IMR-90 (cell line): ENCODE measurements around the gene RIF1. TPM values are rescaled to one million over a fixed set of nuclear protein-coding genes. Genes with fewer than 3 reads are reported as not detected.

Experiments used
- ATAC-seq: fragments of 200-7000 bp; cut with Tn5 transposase; 2 replicates; pipeline ENCODE4 v1.9.1; 2020; ENCODE audit warnings: low read depth, mild to moderate bottlenecking, moderate library complexity
- BruUV-seq: library from RNA; stranded (reverse); fragments of 400-500 nt; replicated peaks from 2 replicates; lab custom pipeline; 2021; lab: Mats Ljungman, UMichigan
- CTCF ChIA-PET: fragments of 300-600 bp; formaldehyde crosslinking; extraction: SDS; loops from one replicate; lab custom pipeline; 2021; ENCODE audit warnings: antibody characterized with exemption; lab: Yijun Ruan, JAX
- POLR2A ChIA-PET: fragments of 300-600 bp; sonication (Branson Sonifier 250); formaldehyde crosslinking; loops from one replicate; lab custom pipeline; 2022; ENCODE audit warnings: antibody characterized with exemption; ENCODE audit not compliant: unreplicated experiment; lab: Charles Lee
- DNase-seq: peaks from one replicate; pipeline ENCODE4 v3.0.0; 2013
- H2AFZ ChIP-seq: replicated peaks from 2 replicates; pipeline ENCODE3; 2013; ENCODE audit warnings: low read length, mild to moderate bottlenecking; ENCODE audit not compliant: poor library complexity
- H2AK5ac ChIP-seq: 2 replicates; pipeline ENCODE4 v1.6.1; 2013; ENCODE audit warnings: low read depth, low read length, inconsistent platforms
- H2AK9ac ChIP-seq: replicated peaks from 2 replicates; pipeline ENCODE3; 2013; ENCODE audit warnings: mild to moderate bottlenecking, low read depth, low read length, moderate library complexity; ENCODE audit not compliant: poor library complexity
- H2BK120ac ChIP-seq: 2 replicates; pipeline ENCODE4 v1.6.1; 2013; ENCODE audit warnings: low read depth, low read length, inconsistent platforms
- H2BK15ac ChIP-seq: 3 replicates; pipeline ENCODE4 v1.6.1; 2013; ENCODE audit warnings: low read depth, low read length, inconsistent platforms
- H2BK20ac ChIP-seq: 2 replicates; pipeline ENCODE4 v1.6.1; 2013; ENCODE audit warnings: low read depth, mild to moderate bottlenecking, inconsistent platforms, low read length, moderate library complexity
- H2BK5ac ChIP-seq: 2 replicates; pipeline ENCODE4 v1.6.1; 2013; ENCODE audit warnings: mild to moderate bottlenecking, low read depth, low read length, inconsistent platforms; ENCODE audit not compliant: poor library complexity, severe bottlenecking
- H3K14ac ChIP-seq: replicated peaks from 2 replicates; pipeline ENCODE4 v1.6.1; 2013; ENCODE audit warnings: low read depth, low read length, inconsistent platforms
- H3K18ac ChIP-seq: 2 replicates; pipeline ENCODE4 v1.6.1; 2013; ENCODE audit warnings: low read depth, low read length, control low read depth
- H3K23ac ChIP-seq: 2 replicates; pipeline ENCODE4 v1.6.1; 2013; ENCODE audit warnings: low read depth, low read length, inconsistent platforms
- H3K27ac ChIP-seq: 2 replicates; pipeline ENCODE4 v1.5.1; 2013; ENCODE audit warnings: mild to moderate bottlenecking, control low read depth, low read length; ENCODE audit not compliant: insufficient read depth
- H3K27me3 ChIP-seq: 2 replicates; pipeline ENCODE4 v1.6.1; 2013; ENCODE audit warnings: low read length; ENCODE audit not compliant: control insufficient read depth, insufficient read depth
- H3K36me3 ChIP-seq: 2 replicates; pipeline ENCODE4 v1.6.1; 2013; ENCODE audit warnings: low read length, mixed read lengths; ENCODE audit not compliant: control insufficient read depth, insufficient read depth
- H3K4ac ChIP-seq: 2 replicates; pipeline ENCODE4 v1.6.1; 2013; ENCODE audit warnings: low read depth, low read length, inconsistent platforms
- H3K4me1 ChIP-seq: 2 replicates; pipeline ENCODE4 v1.6.1; 2013; ENCODE audit warnings: low read length, mixed read lengths; ENCODE audit not compliant: control insufficient read depth, insufficient read depth
- H3K4me2 ChIP-seq: 2 replicates; pipeline ENCODE4 v1.6.1; 2013; ENCODE audit warnings: low read depth, mild to moderate bottlenecking, control low read depth, low read length, moderate library complexity
- H3K4me3 ChIP-seq: 2 replicates; pipeline ENCODE4 v1.5.1; 2013; ENCODE audit warnings: low read depth, mild to moderate bottlenecking, control low read depth, low read length, moderate library complexity; ENCODE audit not compliant: insufficient read depth
- H3K56ac ChIP-seq: 2 replicates; pipeline ENCODE4 v1.6.1; 2013; ENCODE audit warnings: low read length, inconsistent platforms; ENCODE audit not compliant: insufficient read depth; ENCODE audit errors: extremely low read depth
- H3K79me1 ChIP-seq, 2 experiments: 2 replicates each; pipeline ENCODE4 v1.6.1; 2013; ENCODE audit warnings: low read length in 2 of 2, inconsistent platforms in 1 of 2, low read depth in 1 of 2
- H3K9ac ChIP-seq: 2 replicates; pipeline ENCODE4 v1.6.1; 2013; ENCODE audit warnings: low read depth, low read length, control low read depth
- H3K9me1 ChIP-seq: 2 replicates; pipeline ENCODE4 v1.6.1; 2013; ENCODE audit warnings: low read length, inconsistent platforms; ENCODE audit not compliant: insufficient read depth
- H3K9me3 ChIP-seq: 2 replicates; pipeline ENCODE4 v1.6.1; 2013; ENCODE audit warnings: low read length; ENCODE audit not compliant: control insufficient read depth, insufficient read depth
- H4K20me1 ChIP-seq: 2 replicates; pipeline ENCODE4 v1.6.1; 2013; ENCODE audit warnings: low read length, inconsistent platforms; ENCODE audit not compliant: insufficient read depth
- H4K5ac ChIP-seq: 2 replicates; pipeline ENCODE4 v1.6.1; 2013; ENCODE audit warnings: mild to moderate bottlenecking, low read depth, low read length, control low read depth
- H4K8ac ChIP-seq, 2 experiments: 2 replicates each; pipeline ENCODE4 v1.6.1; 2013; ENCODE audit warnings: low read depth in 2 of 2, low read length in 2 of 2, control low read depth in 1 of 2, inconsistent platforms in 1 of 2
- H4K91ac ChIP-seq: 2 replicates; pipeline ENCODE4 v1.6.1; 2013; ENCODE audit warnings: low read depth, low read length, inconsistent platforms; ENCODE audit not compliant: insufficient read depth
- CEBPB ChIP-seq: IDR thresholded peaks from 2 replicates; pipeline ENCODE4 v1.6.1; 2012; ENCODE audit warnings: low read depth, low read length, improper control_type of control experiment
- CHD1 ChIP-seq: IDR thresholded peaks from 2 replicates; pipeline ENCODE4 v1.6.1; 2012; ENCODE audit warnings: low read depth, low read length, improper control_type of control experiment
- FOS ChIP-seq: fragments of 150-350 bp; IDR thresholded peaks from 2 replicates; pipeline ENCODE4 v1.6.1; 2016; ENCODE audit warnings: low read depth, low read length
- MAFK ChIP-seq: IDR thresholded peaks from 2 replicates; pipeline ENCODE4 v1.6.1; 2012; ENCODE audit warnings: low read depth, low read length, improper control_type of control experiment
- MAZ ChIP-seq: IDR thresholded peaks from 2 replicates; pipeline ENCODE4 v1.6.1; 2012; ENCODE audit warnings: low read depth, mild to moderate bottlenecking, low read length, improper control_type of control experiment, moderate library complexity, borderline replicate concordance
- MXI1 ChIP-seq: IDR thresholded peaks from 2 replicates; pipeline ENCODE4 v1.6.1; 2012; ENCODE audit warnings: low read depth, mild to moderate bottlenecking, low read length, moderate library complexity, borderline replicate concordance
- NFE2L2 ChIP-seq: fragments of 150-350 bp; IDR thresholded peaks from 2 replicates; pipeline ENCODE4 v1.6.1; 2016; ENCODE audit warnings: low read depth, mild to moderate bottlenecking, low read length
- POLR2A ChIP-seq: IDR thresholded peaks from 2 replicates; pipeline ENCODE4 v1.6.1; 2012; ENCODE audit warnings: mild to moderate bottlenecking, low read depth, low read length
- RCOR1 ChIP-seq: IDR thresholded peaks from 2 replicates; pipeline ENCODE4 v1.6.1; 2012; ENCODE audit warnings: mild to moderate bottlenecking, low read length, improper control_type of control experiment; ENCODE audit not compliant: insufficient replicate concordance
- RFX5 ChIP-seq: IDR thresholded peaks from 2 replicates; pipeline ENCODE4 v1.8.0; 2012; ENCODE audit warnings: low read depth, mild to moderate bottlenecking, low read length, moderate library complexity
- WGBS, 2 experiments: methylation state at CpG; one replicate each; pipeline versions ENCODE4 v1.1.5 to v1.1.7; 2013; ENCODE audit warnings: missing lambda C conversion rate in 2 of 2; ENCODE audit not compliant: insufficient read length in 1 of 2; ENCODE audit errors: extremely low coverage in 2 of 2; 5-methylcytosine and 5-hydroxymethylcytosine counted together
- dilution Hi-C: fragments of 300-500 bp; cut with HindIII; formaldehyde crosslinking; loops from one replicate; pipeline ENCODE4 v1.14.3; 2018; ENCODE audit warnings: low sequenced_read_pairs; ENCODE audit not compliant: unreplicated experiment
- in situ Hi-C: fragments of 300-500 bp; cut with MboI; formaldehyde crosslinking; loops from 3 replicates; pipeline ENCODE4 v1.14.3; 2019; ENCODE audit warnings: low sequenced_read_pairs, inconsistent platforms, mixed read lengths
- intact Hi-C: fragments of 100-400 bp; cut with micrococcal nuclease; formaldehyde crosslinking; loops from 2 replicates; pipeline ENCODE4 v1.10.0; 2022
- polyA plus RNA-seq, 3 experiments: library from polyadenylated mRNA; depleted of rRNA; stranded (reverse); fragments of >200 nt; gene quantifications; 2 replicates each; pipeline ENCODE4 v1.2.3, GENCODE V29; 2012; ENCODE audit warnings: low replicate concordance in 1 of 3
- total RNA-seq: library from RNA; depleted of rRNA; stranded (reverse); fragments of >200 nt; gene quantifications from 2 replicates; pipeline ENCODE4 v1.2.3, GENCODE V29; 2012
- TF ChIP-seq, protein P1 (sequence below): conservative IDR thresholded peaks from 2 replicates; pipeline ENCODE4 v1.5.1; 2012; ENCODE audit warnings: mild to moderate bottlenecking, low read depth, low read length, improper control_type of control experiment
- TF ChIP-seq, protein P2 (sequence below): fragments of 150-350 bp; IDR thresholded peaks from 2 replicates; pipeline ENCODE4 v1.6.1; 2017; ENCODE audit warnings: mild to moderate bottlenecking, antibody characterized with exemption, low read length, low read depth

RIF1 gene
- total and polyA plus RNA-seq, 2 of the 4 experiments (the other 2 are of a cell fraction): 4.3 to 43.9 TPM

DNA sequence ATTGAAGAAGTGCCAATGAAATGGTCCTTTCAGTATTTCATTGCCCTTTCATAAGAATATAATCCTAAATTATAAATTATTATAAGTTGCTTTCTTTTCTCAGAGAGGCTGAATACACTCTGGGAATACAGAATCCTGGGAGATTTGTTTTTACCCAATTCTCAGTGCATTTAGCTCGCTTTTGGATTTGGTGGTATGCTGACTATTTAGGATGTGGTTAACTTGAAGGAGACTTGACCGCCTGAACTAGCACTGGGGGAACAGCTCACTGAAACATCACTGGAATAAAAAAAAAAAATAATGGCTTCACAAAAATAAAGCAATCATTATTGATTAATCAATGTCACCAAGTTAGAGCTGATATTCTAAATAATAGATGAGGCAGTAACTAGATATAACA is 42.1 kb upstream of the RIF1 start:
- Histone ChIP-seq H3K9me1 (no peaks in the 10 kb centered on the region), H2BK120ac (no peak overlapping the region), H3K4me3 (no peak overlapping the region), H2BK5ac (no peak overlapping the region), H4K91ac (no peak overlapping the region), H4K8ac (no peak overlapping the region), H2AK5ac (no peak overlapping the region), H2AFZ (no peak overlapping the region), H3K27me3 (no peaks in the 10 kb centered on the region), H3K79me1 (no peaks in the 10 kb centered on the region), H4K5ac (no peak overlapping the region), H3K9ac (no peak overlapping the region), H3K36me3 (0 out of 2 replicates have a peak, but pooled peaks cover 1% of the 10 kb centered on the region), H2AK9ac (no peak overlapping the region), H3K56ac (no peak overlapping the region), H3K14ac (no peak overlapping the region), H3K4me2 (no peak overlapping the region), H3K27ac (no peak overlapping the region), H3K23ac (no peak overlapping the region), H3K9me3 (no peaks in the 10 kb centered on the region), H4K20me1 (no peaks in the 10 kb centered on the region), H3K18ac (no peak overlapping the region), H3K4ac (no peak overlapping the region), H2BK20ac (no peak overlapping the region), H3K4me1 (no peaks in the 10 kb centered on the region), H2BK15ac (no peak overlapping the region)
- intact Hi-C loops: no loop called here
- dilution Hi-C loops: no loop called here
- in situ Hi-C loops: no loop called here
- DNase-seq (peak; percentile 36), ATAC-seq (no peak)
- WGBS, 2 experiments: no CpG with 5 or more reads among the region's 2 CpGs
- ChIA-PET POLR2A (interaction anchor here (0.5 kb wide), 1 partner anchor 35 kb away, joined by 8 read pairs; no protein-coding TSS in a partner anchor), CTCF (interaction anchor here (1.1 to 1.2 kb wide), 2 partner anchors 9 to 10 kb away, joined by 4 to 5 read pairs; no protein-coding TSS in a partner anchor)
- TF ChIP-seq, protein P1, sequence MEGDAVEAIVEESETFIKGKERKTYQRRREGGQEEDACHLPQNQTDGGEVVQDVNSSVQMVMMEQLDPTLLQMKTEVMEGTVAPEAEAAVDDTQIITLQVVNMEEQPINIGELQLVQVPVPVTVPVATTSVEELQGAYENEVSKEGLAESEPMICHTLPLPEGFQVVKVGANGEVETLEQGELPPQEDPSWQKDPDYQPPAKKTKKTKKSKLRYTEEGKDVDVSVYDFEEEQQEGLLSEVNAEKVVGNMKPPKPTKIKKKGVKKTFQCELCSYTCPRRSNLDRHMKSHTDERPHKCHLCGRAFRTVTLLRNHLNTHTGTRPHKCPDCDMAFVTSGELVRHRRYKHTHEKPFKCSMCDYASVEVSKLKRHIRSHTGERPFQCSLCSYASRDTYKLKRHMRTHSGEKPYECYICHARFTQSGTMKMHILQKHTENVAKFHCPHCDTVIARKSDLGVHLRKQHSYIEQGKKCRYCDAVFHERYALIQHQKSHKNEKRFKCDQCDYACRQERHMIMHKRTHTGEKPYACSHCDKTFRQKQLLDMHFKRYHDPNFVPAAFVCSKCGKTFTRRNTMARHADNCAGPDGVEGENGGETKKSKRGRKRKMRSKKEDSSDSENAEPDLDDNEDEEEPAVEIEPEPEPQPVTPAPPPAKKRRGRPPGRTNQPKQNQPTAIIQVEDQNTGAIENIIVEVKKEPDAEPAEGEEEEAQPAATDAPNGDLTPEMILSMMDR: no peak
- no peak for TF ChIP-seq CHD1
- TF ChIP-seq MAZ: no peak
- no peak for TF ChIP-seq POLR2A
- TF ChIP-seq CEBPB: no peak
- TF ChIP-seq MXI1: no peak
- no peak for TF ChIP-seq RCOR1
- TF ChIP-seq RFX5: no peak
- TF ChIP-seq, protein P2, sequence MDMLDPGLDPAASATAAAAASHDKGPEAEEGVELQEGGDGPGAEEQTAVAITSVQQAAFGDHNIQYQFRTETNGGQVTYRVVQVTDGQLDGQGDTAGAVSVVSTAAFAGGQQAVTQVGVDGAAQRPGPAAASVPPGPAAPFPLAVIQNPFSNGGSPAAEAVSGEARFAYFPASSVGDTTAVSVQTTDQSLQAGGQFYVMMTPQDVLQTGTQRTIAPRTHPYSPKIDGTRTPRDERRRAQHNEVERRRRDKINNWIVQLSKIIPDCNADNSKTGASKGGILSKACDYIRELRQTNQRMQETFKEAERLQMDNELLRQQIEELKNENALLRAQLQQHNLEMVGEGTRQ: no peak
- no peak for TF ChIP-seq MAFK
- no peak for TF ChIP-seq NFE2L2
- no peak for TF ChIP-seq FOS
- BruUV-seq: no TSS peak
